Measurements from ENCODE around the gene ZNF593. TPM values are rescaled to one million over a fixed set of nuclear protein-coding genes. Genes with fewer than 3 reads are reported as not detected.

The ZNF593 gene
- total and polyA plus RNA-seq, 2 of the 13 experiments (the other 11 are each of a cell fraction or from before 2014, with no cell fraction given), result 37.3 to 55.8 TPM

- Histone ChIP-seq H2AFZ (ENCODE audit: low read length) (no peak overlapping the region), H3K27ac (ENCODE audit: extremely low read length, insufficient read depth, low read length) (no peak overlapping the region)
- TF ChIP-seq ZC3H4 (CRISPR knock-in tag; IDR thresholded peaks at IDR 0.05; ENCODE audit: borderline replicate concordance) (no peak), FOXP4 (CRISPR knock-in tag; IDR thresholded peaks at IDR 0.05) (no peak), HNRNPK (IDR thresholded peaks at IDR 0.05; ENCODE audit: low read depth, low read length, poor library complexity, severe bottlenecking) (peak; percentile 16), ARNT2 (CRISPR knock-in tag; IDR thresholded peaks at IDR 0.05; ENCODE audit: low read depth) (peak; percentile 69; the same call in 1 of the 2 replicates), STAT5B (CRISPR knock-in tag; IDR thresholded peaks at IDR 0.05) (no peak), FOXO4 (CRISPR knock-in tag; conservative IDR thresholded peaks at IDR 0.05) (no peak), IRF2 (CRISPR knock-in tag; IDR thresholded peaks at IDR 0.05) (no peak), ZNF768 (CRISPR knock-in tag; IDR thresholded peaks at IDR 0.05) (no peak), ZBTB14 (CRISPR knock-in tag; IDR thresholded peaks at IDR 0.05) (peak; percentile 73), GMEB2 (CRISPR knock-in tag; IDR thresholded peaks at IDR 0.05; ENCODE audit: low read depth) (no peak), GFI1 (CRISPR knock-in tag; IDR thresholded peaks at IDR 0.05; ENCODE audit: borderline replicate concordance) (no peak)
Measured at GRCh38 chr1:26164036-26164860, 5.5 kb upstream of the ZNF593 start.

More at GRCh38 chr1:26164036-26164860, 5.5 kb upstream of the ZNF593 start:
- no peaks in the 10 kb centered on the region for H3K36me3 ChIP-seq (replicated peaks in 1 of 2; ENCODE audit: control insufficient read depth in 1 of 2, insufficient read depth in 2 of 2, low read length in 2 of 2)
- ATAC-seq (peak; percentile 64), DNase-seq (ENCODE audit: low spot score) (no peak), FAIRE-seq (no peak)
- peaks cover 10 to 50% of the 10 kb centered on the region in 2 experiments; a peak in 4 of 5 replicates for H3K27me3 ChIP-seq (ENCODE audit: control insufficient read depth in 1 of 2, insufficient read depth in 2 of 2, low read length in 2 of 2)
- H3K4me2 ChIP-seq (ENCODE audit: low read depth, low read length), result peak overlapping the region; percentile 89
- H4K20me1 ChIP-seq (ENCODE audit: insufficient read depth, low read length), result no peaks in the 10 kb centered on the region
- POLR2A ChIA-PET, result interaction anchor here (0.6 kb wide), 1 partner anchor 147 kb away, joined by 3 read pairs; no protein-coding TSS in a partner anchor
- 9% methylated on average over 32 of the region's 72 CpGs for WGBS (ENCODE audit: low lambda C conversion rate)
- H3K9me3 ChIP-seq (ENCODE audit: low read length), result no peaks in the 10 kb centered on the region
- peak overlapping the region; percentile 39; the same call in 1 of the 2 replicates for H3K9ac ChIP-seq (ENCODE audit: insufficient read depth, low read depth, low read length)
- in situ Hi-C loops (cut with HindIII; ENCODE audit: extremely low pct_ligation_motif_present, low pct_unique_long_range_greater_than_20kb) (loop anchor here (10.0 kb wide), 1 partner anchor 269 kb away; no protein-coding TSS in a partner anchor), intact Hi-C loops (cut with micrococcal nuclease; ENCODE audit: unreplicated experiment) (loop anchor here (5.0 kb wide), 2 partner anchors 52 to 127 kb away; partner anchors contain the start of gene PDIK1L)
- BruUV-seq (replicated peaks), result no TSS peak
- H3K4me1 ChIP-seq (ENCODE audit: insufficient read depth, low read length), result peaks cover 37% of the 10 kb centered on the region
- H3K4me3 ChIP-seq (replicated peaks in 1 of 3; ENCODE audit: insufficient read depth in 1 of 3, low read depth in 2 of 3, low read length in 3 of 3), result peak overlapping the region; percentile 50 to 76 (median 64); a peak in 5 of 6 replicates
- H3K79me2 ChIP-seq (ENCODE audit: insufficient read depth, low read length), result no peaks in the 10 kb centered on the region
- CTCF ChIA-PET (ENCODE audit: low intra/inter-chr PET ratio, low total read pairs), result interaction anchor here (1.7 to 2.0 kb wide), 2 partner anchors 59 to 69 kb away, joined by 6 to 11 read pairs; partner anchors contain the start of gene CEP85
